WI38 (cell line): ENCODE data around the gene UBE2D3.
"Not testable (repeated sequence)": the region's sequence is repeated elsewhere in the genome, so short reads cannot be mapped to it uniquely, and the experiment has no call there.

Source experiments
- H3K4me3 ChIP-seq: 2 replicates; pipeline ENCODE4 v1.5.1; 2011; ENCODE audit warnings: low read depth, mild to moderate bottlenecking, control low read depth, low read length
- CTCF ChIP-seq: IDR thresholded peaks from 2 replicates; pipeline ENCODE4 v1.5.1; 2012; ENCODE audit warnings: low read depth, mild to moderate bottlenecking, control low read depth, low read length

UBE2D3 gene

GRCh38 chr4:102819588-102820365 lies 7.6 kb downstream of the UBE2D3 start:
- no peak overlapping the region for H3K4me3 ChIP-seq

GRCh38 chr4:102819100-102819499 lies 8.3 kb downstream of the UBE2D3 start:
- H3K4me3 ChIP-seq, result not testable (repeated sequence)

More at GRCh38 chr4:102819588-102820365, 7.6 kb downstream of the UBE2D3 start:
- TF ChIP-seq CTCF, result no peak

DNA sequence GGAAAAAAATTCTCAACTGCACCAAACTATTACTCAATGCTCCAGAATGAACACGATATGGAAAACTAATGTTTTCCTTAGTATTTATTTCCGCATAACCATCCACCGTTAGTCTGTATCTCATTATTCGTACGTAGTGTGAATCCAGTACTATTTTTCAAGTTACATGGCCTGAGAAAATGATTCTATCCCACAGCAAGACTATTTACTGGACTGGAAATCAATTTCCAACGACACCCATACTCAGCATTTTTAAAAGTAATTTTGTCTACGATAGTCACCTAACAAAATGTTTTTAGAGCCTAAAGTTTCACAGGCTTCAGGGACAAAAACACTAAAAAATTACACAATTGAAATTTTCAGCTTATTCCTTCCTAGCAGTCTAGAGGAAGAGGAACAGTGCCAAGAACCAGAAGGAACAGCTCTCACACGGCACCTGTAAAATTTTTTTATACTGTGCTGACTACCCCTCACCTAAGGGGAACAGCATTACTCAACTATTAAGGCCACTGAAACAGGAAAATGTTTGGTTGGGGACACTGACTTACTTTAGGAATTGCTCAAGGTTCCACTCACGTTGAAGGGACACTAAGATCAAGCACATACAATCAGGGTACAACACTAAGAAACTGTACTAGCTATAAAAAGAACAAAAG lies 9.6 kb downstream of the UBE2D3 start:
- TF ChIP-seq CTCF, result no peak
- H3K4me3 ChIP-seq, result no peak overlapping the region

DNA sequence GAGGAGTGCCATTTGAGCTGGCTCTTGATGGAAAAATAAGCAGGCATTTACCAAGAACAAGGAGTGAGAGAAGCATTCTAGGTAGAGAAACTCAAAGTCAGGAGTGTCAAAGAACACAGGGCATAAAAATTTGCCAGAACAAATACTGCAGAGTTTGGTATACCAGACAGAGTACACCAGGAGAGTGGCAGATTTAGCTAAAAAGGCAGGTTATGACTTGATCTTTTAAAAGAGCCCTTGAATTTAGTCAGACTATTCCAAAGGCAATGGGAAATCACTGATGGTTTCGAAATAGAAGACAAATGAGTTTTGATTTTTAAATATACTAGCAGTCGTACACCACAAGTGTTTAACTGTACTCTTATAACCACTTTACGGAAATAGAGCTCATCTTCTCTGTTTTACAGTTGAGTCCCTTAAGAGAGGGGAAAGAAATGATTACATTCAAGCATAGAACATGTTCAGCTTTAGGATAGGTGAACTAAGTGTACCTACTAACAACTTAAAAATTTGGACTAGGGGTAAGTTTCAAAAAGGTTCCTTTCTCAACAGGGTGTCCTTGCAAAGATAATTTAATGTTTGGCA lies 10.2 kb downstream of the UBE2D3 start:
- H3K4me3 ChIP-seq, result no peak overlapping the region
- no peak for TF ChIP-seq CTCF

GRCh38 chr4:102815981-102816380 lies 11.4 kb downstream of the UBE2D3 start:
- TF ChIP-seq CTCF, result no peak
- H3K4me3 ChIP-seq, result no peak overlapping the region

DNA sequence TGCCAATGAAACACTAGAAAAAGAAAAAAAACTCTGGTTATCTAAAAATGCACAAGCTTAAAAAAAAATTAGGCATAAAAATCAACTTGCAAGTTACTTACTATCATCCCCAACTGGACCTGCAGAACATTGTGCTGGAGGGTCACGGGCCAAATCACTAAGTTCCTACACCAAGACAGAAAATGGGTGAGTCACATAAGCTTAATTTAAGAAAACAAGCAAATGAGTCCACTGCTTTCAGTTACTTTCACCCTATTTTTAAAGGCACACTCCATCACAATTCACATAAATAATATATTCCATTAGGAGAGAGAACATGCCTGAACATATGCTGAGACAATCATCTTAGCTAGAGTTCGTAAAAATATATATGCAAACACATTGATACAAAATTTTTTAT lies 17.7 kb downstream of the UBE2D3 start:
- TF ChIP-seq CTCF, result no peak
- no peak overlapping the region for H3K4me3 ChIP-seq

DNA sequence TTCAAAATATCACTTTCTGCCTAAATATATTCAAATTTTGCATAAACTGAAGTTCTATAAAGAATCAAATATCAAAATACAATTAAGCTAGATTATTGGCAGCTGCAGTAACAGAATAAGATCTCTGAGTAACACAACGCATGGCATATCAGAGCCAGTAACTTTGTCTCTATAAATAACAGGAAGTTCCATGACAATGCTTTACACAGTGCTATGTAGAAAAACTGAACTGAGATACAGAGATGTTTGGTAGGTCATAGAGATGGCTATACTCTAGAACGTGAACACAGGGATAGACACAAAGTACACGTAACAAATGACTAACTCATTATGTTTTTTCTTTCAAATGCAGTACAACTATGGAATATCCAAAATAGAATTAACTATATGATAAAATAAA lies 18.2 kb downstream of the UBE2D3 start:
- no peak for TF ChIP-seq CTCF
- H3K4me3 ChIP-seq, result no peak overlapping the region
